SU-DHL-6 (cell line): Measurements from ENCODE around the gene PDE6C.

ENCODE experiments used
- H2AFZ ChIP-seq: fragments of 200-600 bp; sonication (generic); 2 replicates; pipeline ENCODE4 v1.6.1; 2014; ENCODE audit warnings: low read depth, mild to moderate bottlenecking, moderate library complexity, mixed read lengths, antibody characterized with exemption, low read length; ENCODE audit not compliant: severe bottlenecking
- H3F3A ChIP-seq: fragments of 200-600 bp; shearing (Covaris generic); 2 replicates; pipeline ENCODE4 v1.6.0; 2016; ENCODE audit warnings: antibody characterized with exemption, mild to moderate bottlenecking; ENCODE audit not compliant: insufficient read depth
- H3K27ac ChIP-seq: fragments of 200-600 bp; sonication (generic); 2 replicates; pipeline ENCODE4 v1.5.1; 2016; ENCODE audit warnings: low read depth, mild to moderate bottlenecking, low read length, moderate library complexity, mixed read lengths
- H3K27me3 ChIP-seq: fragments of 200-600 bp; sonication (generic), shearing (Covaris generic); 2 replicates; pipeline ENCODE4 v1.6.0; 2014; ENCODE audit warnings: mild to moderate bottlenecking, low read length
- H3K36me3 ChIP-seq: fragments of 200-600 bp; sonication (generic); 2 replicates; pipeline ENCODE4 v1.6.1; 2014; ENCODE audit warnings: mild to moderate bottlenecking, low read length, mixed read lengths
- H3K4me2 ChIP-seq: fragments of 300-600, 200-600 bp; shearing (Covaris generic), sonication (generic); 2 replicates; pipeline ENCODE4 v1.6.0; 2014; ENCODE audit warnings: low read length, low read depth, mild to moderate bottlenecking; ENCODE audit not compliant: poor library complexity, severe bottlenecking
- H3K4me3 ChIP-seq: fragments of 200-600 bp; sonication (generic); 2 replicates; pipeline ENCODE4 v1.5.1; 2014; ENCODE audit warnings: antibody characterized with exemption, low read length, mild to moderate bottlenecking, mixed read lengths; ENCODE audit not compliant: insufficient read depth, poor library complexity, severe bottlenecking
- H3K79me2 ChIP-seq: fragments of 200-600 bp; sonication (generic); 2 replicates; pipeline ENCODE4 v1.6.1; 2014; ENCODE audit warnings: mild to moderate bottlenecking, low read length, moderate library complexity; ENCODE audit not compliant: insufficient read depth
- H3K9ac ChIP-seq: fragments of 200-600 bp; sonication (generic); 2 replicates; pipeline ENCODE4 v1.7.0; 2014; ENCODE audit warnings: mild to moderate bottlenecking, low read length
- H3K9me2 ChIP-seq: fragments of 200-600 bp; sonication (generic); replicated peaks from 2 replicates; pipeline ENCODE4 v1.6.1; 2014; ENCODE audit warnings: low read length; ENCODE audit not compliant: insufficient read depth
- H3K9me3 ChIP-seq: fragments of 200-600 bp; sonication (generic); 2 replicates; pipeline ENCODE4 v1.6.1; 2014; ENCODE audit warnings: low read length, mixed read lengths; ENCODE audit not compliant: insufficient read depth
- H4K20me1 ChIP-seq: fragments of 200-600 bp; sonication (generic); 2 replicates; pipeline ENCODE4 v1.6.1; 2014; ENCODE audit warnings: low read depth, mild to moderate bottlenecking, antibody characterized with exemption, low read length, moderate library complexity, mixed read lengths
- CTCF ChIP-seq: fragments of 200-600 bp; sonication (generic); IDR thresholded peaks from one replicate; pipeline ENCODE4 v1.5.1; 2017; ENCODE audit warnings: antibody characterized with exemption, mild to moderate bottlenecking, low read length, moderate library complexity; ENCODE audit not compliant: insufficient read depth, poor library complexity, severe bottlenecking
- EZH2phosphoT487 ChIP-seq: fragments of 200-600 bp; sonication (generic), shearing (Covaris generic); conservative IDR thresholded peaks from 2 replicates; pipeline ENCODE4 v1.6.1; 2018; ENCODE audit warnings: mild to moderate bottlenecking, antibody characterized with exemption, low read length, moderate library complexity, mixed read lengths

Gene PDE6C

GRCh38 chr10:93712593-93712992 is 100.3 kb downstream of the PDE6C start:
- Histone ChIP-seq H3F3A (no peaks in the 10 kb centered on the region), H3K9me2 (no peaks in the 10 kb centered on the region), H4K20me1 (no peaks in the 10 kb centered on the region), H3K9me3 (no peaks in the 10 kb centered on the region), H3K36me3 (no peaks in the 10 kb centered on the region), H3K27ac (no peak overlapping the region), H3K9ac (no peak overlapping the region), H3K4me3 (no peak overlapping the region), H2AFZ (no peak overlapping the region), H3K4me2 (no peak overlapping the region), H3K27me3 (no peaks in the 10 kb centered on the region), H3K79me2 (no peaks in the 10 kb centered on the region)
- TF ChIP-seq CTCF = no peak
- no peak for TF ChIP-seq EZH2phosphoT487

- no peak overlapping the region for H2AFZ ChIP-seq
- H3K4me3 ChIP-seq = no peak overlapping the region
- H3K27me3 ChIP-seq = no peaks in the 10 kb centered on the region
- no peak overlapping the region for H3K27ac ChIP-seq
- H4K20me1 ChIP-seq = no peaks in the 10 kb centered on the region
- no peak overlapping the region for H3K4me2 ChIP-seq
- no peak overlapping the region for H3K9ac ChIP-seq
- TF ChIP-seq CTCF = no peak
- TF ChIP-seq EZH2phosphoT487 = no peak
- H3F3A ChIP-seq = no peaks in the 10 kb centered on the region
- H3K79me2 ChIP-seq = no peaks in the 10 kb centered on the region
- H3K9me2 ChIP-seq = no peaks in the 10 kb centered on the region
- H3K36me3 ChIP-seq = no peaks in the 10 kb centered on the region
- no peaks in the 10 kb centered on the region for H3K9me3 ChIP-seq
Measured at GRCh38 chr10:93715345-93715744, 103.0 kb downstream of the PDE6C start.
